NCI-H1436 (cell line): ENCODE data around the gene UBIAD1.
"Not testable (repeated sequence)": the region's sequence is repeated elsewhere in the genome, so short reads cannot be mapped to it uniquely, and the experiment has no call there.

ENCODE experiments used
- DNase-seq: peaks from one replicate; lab custom pipeline; 2025; lab: John Stamatoyannopoulos, UW

UBIAD1 gene

DNA sequence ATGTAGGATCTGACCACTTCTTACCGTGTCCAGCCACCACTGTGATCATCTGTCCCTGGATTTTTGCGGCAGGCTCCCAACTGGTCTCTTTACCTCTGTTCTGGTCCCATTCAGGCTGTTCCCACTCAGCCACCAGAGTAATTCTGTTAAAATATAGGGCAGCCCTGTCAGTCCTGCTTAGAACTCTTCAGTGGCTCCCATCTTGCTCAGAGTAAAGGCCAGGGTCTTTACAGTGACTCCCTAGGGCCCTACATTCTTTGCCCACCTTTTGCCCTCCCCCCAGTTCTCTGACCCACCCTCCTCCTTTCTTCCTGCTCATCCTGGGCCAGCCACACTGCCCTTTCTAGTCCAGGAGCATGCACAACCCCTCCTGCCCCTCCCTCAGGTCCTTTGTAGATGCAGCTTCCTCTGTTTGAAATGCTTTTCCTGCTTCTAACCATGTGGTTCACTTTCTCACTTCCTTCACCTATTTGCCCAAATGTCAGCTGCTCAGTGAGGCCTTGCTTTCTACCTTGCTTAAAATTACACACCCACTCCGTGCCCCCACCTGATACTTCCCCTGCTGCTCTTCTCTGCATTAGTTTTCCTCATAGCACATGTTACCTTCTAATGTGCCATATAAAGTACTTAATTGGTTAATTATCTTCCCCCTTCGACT is 7.8 kb downstream of the UBIAD1 start:
- no peak for DNase-seq

DNA sequence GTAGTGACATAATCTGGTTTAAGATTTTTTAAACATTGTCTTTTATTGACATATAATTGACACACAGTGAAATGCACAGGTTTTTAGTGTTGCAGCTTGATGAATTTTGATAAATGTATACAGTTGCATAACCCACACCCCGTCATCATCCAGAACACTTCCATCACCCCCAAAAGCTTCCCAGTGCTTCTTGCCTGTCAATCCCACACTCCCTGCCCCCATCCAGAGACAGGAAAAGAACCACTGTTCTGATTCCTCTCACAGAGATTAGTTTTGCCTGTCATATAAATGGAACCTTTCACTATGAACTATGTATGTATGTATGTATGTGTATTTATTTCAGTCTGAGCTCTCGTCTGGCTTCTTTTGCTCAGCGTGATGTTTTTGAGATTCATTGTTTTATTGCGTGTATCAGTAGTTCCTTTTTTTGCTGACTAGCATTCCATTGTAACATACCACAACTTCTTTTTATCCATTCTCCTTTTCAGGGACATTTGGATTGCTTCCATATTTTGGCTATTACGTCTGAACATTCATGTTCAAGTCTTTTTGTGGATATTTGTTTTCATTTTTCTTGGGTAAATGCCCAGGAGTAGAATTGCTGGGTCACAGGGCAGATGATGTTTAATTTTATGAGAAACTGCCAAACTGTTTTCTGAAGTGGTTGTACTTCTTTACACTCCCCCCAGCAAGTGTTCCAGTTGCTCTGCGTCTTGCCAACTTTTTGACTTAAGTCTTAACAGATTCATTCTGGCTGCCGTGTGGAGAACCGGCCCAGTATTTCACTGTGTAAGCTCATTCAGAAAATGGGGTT is 8.7 kb downstream of the UBIAD1 start:
- DNase-seq: no peak

DNA sequence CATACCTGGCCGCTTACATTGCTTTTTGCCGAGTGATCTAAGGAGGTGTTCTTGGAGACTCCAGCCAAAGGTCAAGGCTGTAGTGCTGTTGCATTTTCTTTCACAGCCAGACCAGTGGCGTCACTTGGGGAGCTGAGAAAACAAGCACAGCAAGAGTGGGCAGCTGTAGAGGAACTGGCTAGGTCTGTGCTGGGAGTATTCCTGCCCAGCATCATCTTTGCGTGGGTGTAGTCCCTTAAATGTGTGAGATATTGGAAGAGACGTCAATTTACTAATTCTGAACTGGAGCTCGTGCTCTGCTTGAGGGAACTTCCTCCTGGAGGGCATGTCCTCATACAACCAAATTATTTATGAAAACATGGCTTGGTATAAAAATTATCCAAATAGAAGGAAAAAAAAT is 10.2 kb downstream of the UBIAD1 start:
- no peak for DNase-seq

DNA sequence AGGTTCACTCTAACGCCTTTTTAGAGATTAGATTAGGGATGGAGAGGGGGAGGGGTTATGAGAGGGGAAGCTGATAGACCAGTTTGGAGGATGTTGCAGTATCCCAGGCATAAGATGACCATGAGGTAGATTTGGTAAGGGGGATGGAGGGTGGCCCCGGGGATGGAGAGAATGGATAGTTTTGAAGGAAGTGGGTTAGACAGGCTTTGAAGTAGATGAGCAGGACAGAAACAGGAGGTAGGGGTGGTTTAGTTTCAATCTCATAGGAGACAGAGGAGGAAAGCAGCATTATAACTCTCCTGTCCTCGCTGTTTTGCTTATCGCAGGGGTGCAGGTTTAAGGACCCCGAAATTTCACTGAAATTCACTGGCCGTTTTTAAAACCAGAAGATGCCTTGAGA is 11.8 kb downstream of the UBIAD1 start:
- DNase-seq: no peak

DNA sequence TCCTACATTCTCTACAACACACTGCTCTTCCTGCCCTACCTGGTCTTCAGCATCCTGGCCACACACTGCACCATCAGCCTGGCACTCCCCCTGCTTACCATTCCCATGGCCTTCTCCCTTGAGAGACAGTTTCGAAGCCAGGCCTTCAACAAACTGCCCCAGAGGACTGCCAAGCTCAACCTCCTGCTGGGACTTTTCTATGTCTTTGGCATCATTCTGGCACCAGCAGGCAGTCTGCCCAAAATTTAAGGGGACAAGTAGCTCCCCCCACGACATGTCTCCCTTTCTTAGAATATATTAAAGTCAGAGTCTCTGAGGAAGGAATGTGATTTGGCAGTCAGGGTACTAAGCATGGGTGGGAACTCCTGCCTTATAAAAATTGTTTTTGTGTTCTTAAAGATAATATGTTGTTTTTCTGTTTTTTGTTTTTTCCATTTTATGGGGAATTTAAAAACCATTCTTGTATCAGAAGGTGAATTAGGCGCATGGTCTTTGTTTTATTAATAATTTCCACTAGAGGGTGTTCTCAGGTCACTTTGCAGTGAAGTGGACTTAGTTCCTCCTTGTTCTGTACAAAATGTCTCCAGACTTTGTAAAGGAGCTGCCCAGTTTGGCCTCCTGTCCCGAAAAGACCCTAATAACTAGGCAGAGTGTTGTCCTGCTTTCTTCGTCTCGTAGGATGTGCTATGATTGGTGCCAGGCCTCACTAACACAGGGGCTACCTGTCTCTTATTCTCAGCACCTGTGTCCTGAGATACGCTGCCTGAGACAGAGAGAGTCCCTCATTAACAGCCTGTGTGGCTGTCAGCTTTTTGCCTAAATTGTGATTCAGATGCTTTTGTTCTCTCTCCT is 13.1 kb downstream of the UBIAD1 start:
- DNase-seq: no peak

DNA sequence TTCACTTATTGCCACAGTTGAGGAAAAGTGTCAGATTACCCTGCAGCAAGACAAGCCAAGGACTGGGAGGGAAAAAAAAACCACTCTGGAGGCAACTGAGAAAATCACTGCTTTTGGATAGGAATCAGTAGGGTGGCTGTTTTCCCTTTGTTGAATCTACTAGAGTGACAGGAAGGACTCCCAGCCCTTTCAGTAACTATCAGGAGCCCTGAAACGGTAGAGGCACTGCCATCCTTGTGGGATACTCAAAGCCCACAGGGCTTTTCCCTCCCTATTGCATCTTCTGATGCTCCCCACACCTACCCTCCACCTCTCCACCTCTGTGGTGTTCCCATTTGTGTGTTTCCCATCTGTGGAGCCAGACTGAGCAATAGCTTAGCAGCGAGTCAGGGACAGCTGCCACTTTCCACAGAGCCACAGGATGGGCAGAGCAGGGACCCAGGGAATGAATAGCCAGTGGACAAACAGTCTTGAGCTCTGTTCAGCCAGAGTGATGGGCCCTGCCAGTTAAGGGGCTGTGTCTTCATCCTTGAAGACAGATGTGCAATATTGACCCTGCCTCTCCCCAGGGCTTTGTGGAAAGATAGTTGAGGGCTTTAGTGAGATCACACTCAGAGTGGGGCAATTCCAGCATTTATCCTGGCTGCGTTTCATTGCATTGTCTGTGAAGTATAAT is 13.9 kb downstream of the UBIAD1 start:
- no peak for DNase-seq

DNA sequence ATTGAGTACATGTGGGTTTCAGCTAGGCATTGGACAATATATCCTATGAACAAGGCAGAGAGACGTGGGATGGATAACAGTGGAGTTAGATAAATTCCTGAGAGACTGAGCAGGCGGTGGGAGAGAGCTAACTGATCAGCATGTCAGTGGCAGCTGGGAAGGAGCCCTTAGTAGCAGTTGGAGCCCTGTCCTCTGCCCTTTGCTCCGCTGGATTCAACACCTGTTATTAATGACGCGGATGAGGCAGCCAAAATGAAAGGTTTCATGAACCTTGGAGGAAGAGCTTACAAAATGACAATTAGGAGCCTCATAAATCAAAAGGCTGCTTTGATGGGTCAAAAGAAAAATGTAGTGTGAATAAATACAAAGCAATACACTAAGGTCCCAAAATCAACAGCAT is 16.1 kb downstream of the UBIAD1 start:
- DNase-seq: no peak

DNA sequence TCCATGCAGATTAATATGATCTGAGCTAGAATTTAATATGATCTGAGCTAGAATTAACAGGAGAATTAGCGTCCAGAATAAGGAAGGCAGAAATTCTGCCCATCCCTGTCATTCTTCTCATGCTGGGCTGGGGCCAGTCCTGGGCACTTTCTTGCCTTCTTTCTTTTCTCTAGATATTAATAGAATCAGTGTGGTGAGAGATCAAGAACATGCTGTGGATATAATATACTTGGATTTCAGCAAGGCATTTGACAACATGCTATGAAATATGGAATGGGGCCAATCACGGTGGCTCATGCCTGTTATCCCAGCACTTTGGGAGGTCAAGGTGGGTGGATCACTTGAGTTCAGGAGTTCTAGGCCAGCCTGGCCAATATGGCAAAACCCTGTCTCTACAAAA is 18.1 kb downstream of the UBIAD1 start:
- no peak for DNase-seq

DNA sequence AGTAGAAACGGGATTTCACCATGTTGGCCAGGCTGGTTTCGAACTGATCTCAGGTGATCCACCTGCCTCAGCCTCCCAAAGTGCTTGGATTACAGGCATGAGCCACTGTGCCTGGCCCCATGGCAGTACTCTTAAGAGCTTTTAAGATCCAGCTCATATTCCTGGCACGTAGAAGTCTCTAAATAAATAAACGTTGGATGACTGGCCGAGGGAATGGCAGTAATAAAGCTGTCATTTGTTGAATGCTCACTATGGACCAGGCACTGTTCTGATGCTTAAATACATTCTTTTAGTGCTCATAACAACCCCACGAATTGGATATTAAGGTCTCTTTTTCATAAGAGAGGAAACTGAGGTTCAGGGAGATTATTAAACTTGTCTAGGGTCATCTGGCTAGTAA is 20.9 kb downstream of the UBIAD1 start:
- DNase-seq: no peak

DNA sequence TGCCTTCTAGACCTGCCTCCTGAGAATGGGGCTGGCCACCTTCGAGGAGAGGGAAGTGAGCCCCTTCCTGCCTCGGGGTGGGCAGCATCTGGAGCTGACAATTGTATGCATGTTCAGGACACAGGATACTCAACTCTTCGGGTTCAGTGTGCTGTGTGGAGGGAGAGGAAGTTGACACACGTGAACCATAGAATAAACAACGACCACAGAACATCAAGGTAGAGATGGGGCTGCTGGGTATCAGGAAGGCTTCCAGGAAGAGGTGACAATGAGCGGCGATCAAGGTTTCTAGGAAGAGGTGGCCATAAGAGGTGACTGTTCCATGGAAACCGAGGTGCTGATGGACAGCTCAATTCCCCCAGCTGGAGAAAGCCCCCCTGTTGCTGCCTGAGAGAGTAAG is 22.0 kb downstream of the UBIAD1 start:
- DNase-seq: no peak

DNA sequence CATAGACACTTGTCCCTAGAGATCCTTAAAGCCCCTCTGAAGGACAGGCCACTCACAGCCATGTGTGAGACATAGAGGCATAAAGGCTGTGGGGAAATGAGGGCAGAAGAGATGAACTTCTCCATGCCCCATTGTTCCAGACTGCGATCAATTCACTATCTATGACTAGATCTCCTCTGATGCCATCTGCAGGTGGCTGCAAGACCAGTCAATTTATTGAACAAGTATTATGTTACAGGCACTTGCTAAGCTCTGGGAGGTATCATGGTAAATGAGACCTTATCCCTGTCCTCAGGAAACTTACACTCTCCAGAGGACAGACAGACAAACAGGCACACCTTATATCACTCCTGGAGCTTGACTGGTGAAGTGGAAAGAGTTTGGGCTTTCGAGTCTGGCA is 22.9 kb downstream of the UBIAD1 start:
- DNase-seq: no peak

DNA sequence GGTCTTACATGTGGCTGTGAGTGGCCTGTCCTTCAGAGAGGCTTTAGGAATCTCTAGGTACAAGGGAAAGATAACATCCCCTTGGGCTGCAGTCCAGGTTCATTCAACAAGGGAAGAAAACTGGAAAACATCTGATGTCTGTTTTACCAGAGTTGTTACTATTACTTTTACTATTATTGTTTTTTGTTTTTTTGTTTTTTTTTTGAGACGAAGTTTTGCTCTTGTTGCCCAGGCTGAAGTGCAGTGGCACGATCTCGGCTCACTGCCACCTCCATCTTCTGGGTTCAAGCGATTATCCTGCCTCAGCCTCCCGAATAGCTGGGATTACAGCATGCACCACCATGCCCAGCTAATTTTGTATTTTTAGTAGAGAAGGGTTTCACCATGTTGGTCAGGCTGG is 24.8 kb downstream of the UBIAD1 start:
- not testable (repeated sequence) for DNase-seq

DNA sequence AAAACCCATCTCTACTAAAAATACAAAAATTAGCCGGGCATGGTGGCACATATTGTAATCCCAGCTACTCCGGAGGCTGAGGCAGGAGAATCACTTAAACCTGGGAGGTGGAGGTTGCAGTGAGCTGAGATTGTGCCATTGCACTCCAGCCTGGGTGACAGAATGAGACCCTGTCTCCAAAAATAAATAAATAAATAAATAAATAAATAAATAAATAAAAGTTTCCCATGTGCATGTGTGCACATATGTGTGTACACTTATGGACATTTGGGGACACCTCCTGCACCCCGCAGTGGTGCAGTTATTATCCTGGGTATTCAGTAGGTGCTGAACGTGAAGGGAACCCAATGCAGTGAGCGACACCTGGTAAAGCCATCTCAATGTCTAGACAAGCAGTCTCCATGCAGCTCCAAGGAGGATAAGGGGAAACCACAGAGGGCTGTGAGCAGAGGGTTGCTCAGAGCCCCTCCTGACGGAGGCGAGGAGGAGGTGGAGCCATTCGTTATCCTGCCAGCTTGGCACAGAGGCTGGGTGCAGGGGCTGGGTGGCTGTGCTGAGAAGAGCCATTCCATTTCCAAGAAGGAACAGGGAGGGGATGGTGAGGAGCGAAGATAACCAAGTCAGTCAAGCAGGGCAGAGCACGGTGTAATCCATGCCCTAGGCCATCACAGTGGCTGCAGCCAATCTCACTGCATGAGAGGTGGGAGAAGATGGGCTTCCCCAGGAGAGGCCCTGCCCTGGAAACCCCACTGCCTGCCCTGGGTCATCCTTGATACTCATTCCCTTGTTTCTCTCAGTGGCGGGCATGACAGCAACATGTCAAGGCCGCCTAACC is 25.6 kb downstream of the UBIAD1 start:
- DNase-seq: no peak

DNA sequence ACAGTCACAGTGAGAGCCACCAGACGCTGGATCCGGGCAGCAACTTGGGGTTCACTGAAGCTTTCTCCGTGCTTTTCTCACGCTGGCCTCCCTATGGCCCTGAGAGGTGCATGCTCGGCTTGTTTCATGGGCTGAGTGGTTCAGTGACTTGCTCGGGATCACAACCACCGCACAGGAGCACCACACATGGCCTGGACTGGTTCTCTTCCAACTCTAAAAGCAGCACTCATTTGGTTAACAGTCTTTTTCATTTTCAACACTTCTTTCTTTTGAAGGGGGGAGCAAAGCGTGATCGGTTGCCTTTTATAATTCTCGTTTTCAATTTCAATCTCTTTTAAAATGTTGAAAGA is 26.2 kb downstream of the UBIAD1 start:
- DNase-seq: no peak

DNA sequence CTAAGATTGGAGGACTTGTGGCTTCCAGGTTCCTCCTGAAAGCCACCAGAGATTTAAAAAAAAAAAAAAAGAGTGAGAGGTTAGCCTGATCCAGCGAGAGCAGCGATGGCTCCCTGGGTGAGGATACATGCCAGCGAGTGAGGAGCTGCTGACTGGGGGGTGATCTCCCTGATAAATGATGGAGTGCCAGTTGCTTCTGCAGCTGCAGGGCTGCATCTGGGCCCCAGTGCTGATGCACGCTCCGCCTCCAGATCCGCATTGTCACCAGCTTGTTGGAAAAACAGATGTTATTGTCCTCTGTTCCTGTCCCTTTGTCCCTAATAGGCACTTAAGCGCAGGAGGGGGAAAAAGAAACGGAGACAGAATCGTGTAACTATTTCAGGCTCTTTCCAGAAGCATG is 28.6 kb downstream of the UBIAD1 start:
- DNase-seq: no peak

DNA sequence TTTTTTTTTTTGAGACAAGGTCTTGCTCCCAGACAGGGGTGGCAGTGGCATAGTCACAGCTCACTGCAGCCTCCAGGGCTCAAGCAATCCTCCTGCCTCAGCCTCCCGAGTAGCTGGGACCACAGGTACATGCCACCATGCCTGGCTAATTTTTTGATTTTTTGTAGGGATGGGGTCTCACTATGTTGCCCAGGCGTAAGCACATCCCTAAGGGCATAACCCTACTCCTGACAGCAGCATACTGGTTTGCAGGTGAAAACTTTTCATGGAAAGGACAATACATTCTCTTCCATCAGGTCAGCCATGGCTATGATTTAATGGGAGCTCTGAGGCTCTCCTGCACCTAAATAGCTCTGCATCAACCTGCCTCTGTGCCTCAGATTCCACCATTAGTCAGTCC is 29.4 kb downstream of the UBIAD1 start:
- no peak for DNase-seq

DNA sequence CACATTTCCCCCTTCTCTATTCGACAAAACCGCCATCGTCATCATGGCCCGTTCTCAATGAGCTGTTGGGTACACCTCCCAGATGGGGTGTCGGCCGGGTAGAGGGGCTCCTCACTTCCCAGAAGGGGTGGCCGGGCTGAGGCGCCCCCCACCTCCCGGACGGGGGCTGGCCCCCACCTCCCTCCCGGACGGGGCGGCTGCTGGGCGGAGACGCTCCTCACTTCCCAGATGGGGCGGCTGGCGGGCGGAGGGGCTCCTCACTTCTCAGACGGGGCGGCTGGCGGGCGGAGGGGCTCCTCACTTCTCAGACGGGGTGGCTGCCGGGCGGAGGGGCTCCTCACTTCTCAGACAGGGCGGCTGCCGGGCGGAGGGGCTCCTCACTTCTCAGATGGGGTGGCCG is 32.5 kb downstream of the UBIAD1 start:
- DNase-seq: not testable (repeated sequence)

DNA sequence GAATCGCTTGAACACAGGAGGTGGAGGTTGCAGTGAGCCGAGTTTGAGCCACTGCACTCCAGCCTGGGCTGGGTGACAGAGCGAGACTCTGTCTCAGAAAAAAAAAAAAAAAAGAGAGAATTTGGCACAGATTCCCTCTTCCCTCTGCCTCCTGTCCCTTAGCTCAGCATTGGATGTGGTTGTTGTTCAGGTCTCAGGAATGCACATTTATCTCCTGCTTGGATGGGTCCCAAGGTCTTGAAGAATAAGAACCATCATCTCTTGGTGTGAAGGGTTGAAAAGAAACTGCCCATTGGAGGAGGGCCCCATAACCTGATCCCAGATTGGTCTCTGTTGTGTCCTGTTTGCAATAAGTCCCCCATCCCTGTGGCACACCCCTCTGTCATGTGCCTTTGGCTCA is 34.9 kb downstream of the UBIAD1 start:
- DNase-seq: no peak

DNA sequence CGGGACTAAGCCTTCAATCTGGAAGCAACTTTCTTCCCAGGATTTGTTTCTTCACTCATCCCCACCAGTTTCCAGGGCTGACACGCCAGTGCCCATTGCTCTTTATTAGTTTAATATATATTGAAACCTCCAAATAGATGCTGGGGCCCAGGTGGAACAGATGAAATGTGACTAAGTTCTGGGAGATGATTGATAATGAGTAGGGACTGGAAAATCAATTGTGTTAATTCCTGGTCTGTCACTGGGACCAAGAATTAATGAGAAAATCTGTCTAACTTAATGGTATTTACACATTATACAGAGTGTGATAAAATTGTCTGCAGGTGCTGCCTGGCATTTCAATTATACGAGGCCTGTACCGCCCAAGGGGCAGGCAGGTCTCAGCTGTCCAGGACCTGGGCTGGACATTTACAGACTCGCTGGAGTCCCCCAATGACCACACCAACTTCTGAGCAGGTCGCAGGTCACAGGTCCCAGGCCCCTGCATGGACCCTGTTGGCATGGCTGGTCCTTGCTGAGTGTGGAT is 35.8 kb downstream of the UBIAD1 start:
- no peak for DNase-seq

DNA sequence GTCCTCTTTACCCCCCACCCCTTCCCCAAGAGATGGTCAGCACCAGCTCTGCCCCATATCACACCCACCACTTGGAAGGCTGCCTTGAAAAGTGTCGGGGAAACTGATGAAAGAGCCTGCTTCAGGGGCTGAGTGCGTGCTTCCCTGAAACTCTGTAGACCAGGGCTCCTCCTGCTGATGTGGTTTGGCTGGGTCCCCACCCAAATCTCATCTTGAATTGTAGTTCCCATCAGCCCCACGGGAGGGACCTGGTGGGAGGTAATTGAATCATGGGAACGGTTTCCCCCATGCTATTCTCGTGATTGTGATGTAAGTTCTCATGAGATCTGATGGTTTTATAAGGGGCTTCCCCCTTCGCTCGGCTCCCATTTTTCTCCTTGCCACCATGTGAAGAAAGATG is 36.4 kb downstream of the UBIAD1 start:
- DNase-seq: no peak
